NCI-H128 (cell line): ENCODE measurements around the gene YTHDC1.

ENCODE experiments used
- DNase-seq: peaks from one replicate; lab custom pipeline; 2025; ENCODE audit not compliant: unreplicated experiment; lab: John Stamatoyannopoulos, UW

YTHDC1 gene

GRCh38 chr4:68359508-68359907 is 9.6 kb upstream of the YTHDC1 start:
- no peak for DNase-seq

- DNase-seq = no peak
Measured at GRCh38 chr4:68358988-68359387, 9.1 kb upstream of the YTHDC1 start.

GRCh38 chr4:68352791-68353190 is 2.9 kb upstream of the YTHDC1 start:
- no peak for DNase-seq

- DNase-seq = no peak
Measured at GRCh38 chr4:68349279-68349648, 626 bp downstream of the YTHDC1 start.

- DNase-seq = no peak
Measured at GRCh38 chr4:68348577-68348976, 1.3 kb downstream of the YTHDC1 start.

- no peak for DNase-seq
Measured at GRCh38 chr4:68347845-68348244, 2.0 kb downstream of the YTHDC1 start.

GRCh38 chr4:68346461-68346860 is 3.4 kb downstream of the YTHDC1 start:
- DNase-seq = no peak

- DNase-seq = no peak
Measured at GRCh38 chr4:68344785-68345184, 5.1 kb downstream of the YTHDC1 start.

- no peak for DNase-seq
Measured at GRCh38 chr4:68344049-68344448, 5.8 kb downstream of the YTHDC1 start.

- DNase-seq = no peak
Measured at GRCh38 chr4:68342134-68342533, 7.8 kb downstream of the YTHDC1 start.

- DNase-seq = no peak
Measured at GRCh38 chr4:68338625-68339024, 11.3 kb downstream of the YTHDC1 start.

- no peak for DNase-seq
Measured at GRCh38 chr4:68337522-68337921, 12.4 kb downstream of the YTHDC1 start.

GRCh38 chr4:68337004-68337403 is 12.9 kb downstream of the YTHDC1 start:
- DNase-seq = no peak

- DNase-seq = no peak
Measured at GRCh38 chr4:68336530-68336929, 13.4 kb downstream of the YTHDC1 start.

- DNase-seq = no peak
Measured at GRCh38 chr4:68326141-68326540, 23.7 kb downstream of the YTHDC1 start.

GRCh38 chr4:68324519-68325262 is 25.2 kb downstream of the YTHDC1 start:
- DNase-seq = no peak

GRCh38 chr4:68319040-68319439 is 30.9 kb downstream of the YTHDC1 start:
- no peak for DNase-seq

- DNase-seq = no peak
Measured at GRCh38 chr4:68316193-68316969, 33.5 kb downstream of the YTHDC1 start.

GRCh38 chr4:68310651-68311247 is 39.1 kb downstream of the YTHDC1 start:
- no peak for DNase-seq

- no peak for DNase-seq
Measured at GRCh38 chr4:68304731-68305130, 45.2 kb downstream of the YTHDC1 start.

- DNase-seq = no peak
Measured at GRCh38 chr4:68299492-68300457, 50.1 kb downstream of the YTHDC1 start.
